ENCODE results near the gene MYLK4. TPM values are rescaled to one million over a fixed set of nuclear protein-coding genes. Genes with fewer than 3 reads are reported as not detected.

The MYLK4 gene
- total RNA-seq, 1 donor from 2014 or later: 0.23 TPM

- DNase-seq (ENCODE audit: low read depth) (no peak), FAIRE-seq (no peak)
- no peaks in the 10 kb centered on the region for H3K27me3 ChIP-seq (ENCODE audit: insufficient read depth, low read length)
- H3K4me2 ChIP-seq (ENCODE audit: low read length): peak overlapping the region; percentile 81
- no peaks in the 10 kb centered on the region for H3K79me2 ChIP-seq (ENCODE audit: insufficient read depth, low read length)
- no peaks in the 10 kb centered on the region for H3K9me3 ChIP-seq (ENCODE audit: insufficient read depth, low read depth, low read length)
- H3K4me3 ChIP-seq (ENCODE audit: insufficient read depth, low read depth, low read length): peak overlapping the region; percentile 44
- TF ChIP-seq CTCF (IDR thresholded peaks at IDR 0.05; ENCODE audit: insufficient read depth, low read depth, low read length) (no peak), EZH2 (IDR thresholded peaks at IDR 0.05; ENCODE audit: insufficient read depth, low read length) (no peak)
- peak overlapping the region; percentile 85 for H2AFZ ChIP-seq (ENCODE audit: low read depth, low read length)
- H3K4me1 ChIP-seq (ENCODE audit: insufficient read depth, low read length): peaks cover 42% of the 10 kb centered on the region
- H3K27ac ChIP-seq (ENCODE audit: low read depth, low read length): peak overlapping the region; percentile 35
- Mint-ChIP-seq H3K9me3 (ENCODE audit: unreplicated experiment) (no peaks in the 10 kb centered on the region), H3K4me3 (ENCODE audit: unreplicated experiment) (peak overlapping the region; percentile 76), H3K36me3 (ENCODE audit: low read depth, unreplicated experiment) (no peaks in the 10 kb centered on the region), H3K27ac (ENCODE audit: unreplicated experiment) (no peak overlapping the region), H3K4me1 (ENCODE audit: low read depth, unreplicated experiment) (peaks cover 17% of the 10 kb centered on the region), H3K27me3 (ENCODE audit: low read depth, unreplicated experiment) (peaks cover 19% of the 10 kb centered on the region)
- H4K20me1 ChIP-seq (ENCODE audit: insufficient read depth, low read length): no peaks in the 10 kb centered on the region
- peak overlapping the region; percentile 69 for H3K9ac ChIP-seq (ENCODE audit: low read length)
- no peaks in the 10 kb centered on the region for H3K36me3 ChIP-seq (ENCODE audit: insufficient read depth, low read length)
These were observed 117.0 kb downstream of the MYLK4 start for GRCh38 chr6:2633736-2634135.

- H3K4me2 ChIP-seq (ENCODE audit: low read length): peak overlapping the region; percentile 81
- no peak overlapping the region for H2AFZ ChIP-seq (ENCODE audit: low read depth, low read length)
- H3K4me1 ChIP-seq (ENCODE audit: insufficient read depth, low read length): peaks cover 42% of the 10 kb centered on the region
- no peaks in the 10 kb centered on the region for H4K20me1 ChIP-seq (ENCODE audit: insufficient read depth, low read length)
- Mint-ChIP-seq H3K4me1 (ENCODE audit: low read depth, unreplicated experiment) (peaks cover 17% of the 10 kb centered on the region), H3K27me3 (ENCODE audit: low read depth, unreplicated experiment) (peaks cover 13% of the 10 kb centered on the region), H3K9me3 (ENCODE audit: unreplicated experiment) (no peaks in the 10 kb centered on the region), H3K36me3 (ENCODE audit: low read depth, unreplicated experiment) (peaks cover 3% of the 10 kb centered on the region), H3K27ac (ENCODE audit: unreplicated experiment) (no peak overlapping the region), H3K4me3 (ENCODE audit: unreplicated experiment) (no peak overlapping the region)
- H3K9me3 ChIP-seq (ENCODE audit: insufficient read depth, low read depth, low read length): no peaks in the 10 kb centered on the region
- no peaks in the 10 kb centered on the region for H3K79me2 ChIP-seq (ENCODE audit: insufficient read depth, low read length)
- TF ChIP-seq EZH2 (IDR thresholded peaks at IDR 0.05; ENCODE audit: insufficient read depth, low read length): no peak
- no peak for TF ChIP-seq CTCF (IDR thresholded peaks at IDR 0.05; ENCODE audit: insufficient read depth, low read depth, low read length)
- FAIRE-seq: no peak
- H3K27ac ChIP-seq (ENCODE audit: low read depth, low read length): no peak overlapping the region
- H3K27me3 ChIP-seq (ENCODE audit: insufficient read depth, low read length): no peaks in the 10 kb centered on the region
- H3K36me3 ChIP-seq (ENCODE audit: insufficient read depth, low read length): no peaks in the 10 kb centered on the region
- no peak overlapping the region for H3K4me3 ChIP-seq (ENCODE audit: insufficient read depth, low read depth, low read length)
- H3K9ac ChIP-seq (ENCODE audit: low read length): no peak overlapping the region
- DNase-seq (ENCODE audit: low read depth): no peak
These were observed 117.6 kb downstream of the MYLK4 start for GRCh38 chr6:2632976-2633584.

- peaks cover 12% of the 10 kb centered on the region for H3K27me3 Mint-ChIP-seq (ENCODE audit: low read depth, unreplicated experiment)
- peaks cover 42% of the 10 kb centered on the region for H3K4me1 ChIP-seq (ENCODE audit: insufficient read depth, low read length)
- no peak overlapping the region for H3K9ac ChIP-seq (ENCODE audit: low read length)
- H3K9me3 Mint-ChIP-seq (ENCODE audit: unreplicated experiment): no peaks in the 10 kb centered on the region
- no peak overlapping the region for H3K27ac Mint-ChIP-seq (ENCODE audit: unreplicated experiment)
- no peaks in the 10 kb centered on the region for H3K36me3 ChIP-seq (ENCODE audit: insufficient read depth, low read length)
- H3K36me3 Mint-ChIP-seq (ENCODE audit: low read depth, unreplicated experiment): peaks cover 3% of the 10 kb centered on the region
- no peaks in the 10 kb centered on the region for H3K79me2 ChIP-seq (ENCODE audit: insufficient read depth, low read length)
- H3K4me3 ChIP-seq (ENCODE audit: insufficient read depth, low read depth, low read length): no peak overlapping the region
- peak; percentile 70 for DNase-seq (ENCODE audit: low read depth)
- FAIRE-seq: no peak
- H4K20me1 ChIP-seq (ENCODE audit: insufficient read depth, low read length): no peaks in the 10 kb centered on the region
- no peak overlapping the region for H3K27ac ChIP-seq (ENCODE audit: low read depth, low read length)
- H3K4me3 Mint-ChIP-seq (ENCODE audit: unreplicated experiment): no peak overlapping the region
- TF ChIP-seq CTCF (IDR thresholded peaks at IDR 0.05; ENCODE audit: insufficient read depth, low read depth, low read length) (no peak), EZH2 (IDR thresholded peaks at IDR 0.05; ENCODE audit: insufficient read depth, low read length) (no peak)
- peak overlapping the region; percentile 48 for H3K4me2 ChIP-seq (ENCODE audit: low read length)
- no peaks in the 10 kb centered on the region for H3K9me3 ChIP-seq (ENCODE audit: insufficient read depth, low read depth, low read length)
- no peak overlapping the region for H2AFZ ChIP-seq (ENCODE audit: low read depth, low read length)
- no peaks in the 10 kb centered on the region for H3K27me3 ChIP-seq (ENCODE audit: insufficient read depth, low read length)
- peaks cover 17% of the 10 kb centered on the region for H3K4me1 Mint-ChIP-seq (ENCODE audit: low read depth, unreplicated experiment)
These were observed 118.4 kb downstream of the MYLK4 start for GRCh38 chr6:2632368-2632767.

Measured in astrocyte (in vitro differentiated cells and primary cell).